SK-N-SH treated with all-trans-retinoic acid at 6 μM for 48 hours (cell line): Measurements from ENCODE around the gene FLAD1.

Experiments used
- ATAC-seq: fragments of 200-7000 bp; cut with Tn5 transposase; 3 replicates; pipeline ENCODE4 v1.9.1; 2020; ENCODE audit warnings: mild to moderate bottlenecking, moderate library complexity
- OSR1 ChIP-seq: fragments of 250-450 bp; sonication (Bioruptor Pico); IDR thresholded peaks from 2 replicates; pipeline ENCODE4 v1.8.0; 2022; ENCODE audit warnings: moderate library complexity, mild to moderate bottlenecking, inconsistent platforms
- POU6F1 ChIP-seq: fragments of 250-450 bp; sonication (Bioruptor Pico); IDR thresholded peaks from 2 replicates; pipeline ENCODE4 v1.8.0; 2021; ENCODE audit warnings: low read depth, mild to moderate bottlenecking, moderate library complexity, borderline replicate concordance
- PPARA ChIP-seq: fragments of 250-450 bp; sonication (Bioruptor Pico); IDR thresholded peaks from 2 replicates; pipeline ENCODE4 v1.5.0; 2020; ENCODE audit warnings: mild to moderate bottlenecking, borderline replicate concordance
- SNAI2 ChIP-seq: fragments of 250-450 bp; sonication (Bioruptor Pico); IDR thresholded peaks from 2 replicates; pipeline ENCODE4 v1.5.0; 2020; ENCODE audit warnings: mild to moderate bottlenecking, moderate library complexity
- TCF4 ChIP-seq: fragments of 250-450 bp; sonication (Bioruptor Pico); IDR thresholded peaks from 2 replicates; pipeline ENCODE4 v1.8.0; 2021; ENCODE audit warnings: mild to moderate bottlenecking, moderate library complexity, borderline replicate concordance
- TOX ChIP-seq: fragments of 250-450 bp; sonication (Bioruptor Pico); IDR thresholded peaks from 2 replicates; pipeline ENCODE4 v1.8.0; 2021; ENCODE audit warnings: mild to moderate bottlenecking, moderate library complexity, borderline replicate concordance
- ZC3H10 ChIP-seq: fragments of 250-450 bp; sonication (Bioruptor Pico); IDR thresholded peaks from 2 replicates; pipeline ENCODE4 v1.5.1; 2021; ENCODE audit warnings: mild to moderate bottlenecking, moderate library complexity
- ZFP3 ChIP-seq: fragments of 250-450 bp; sonication (Bioruptor Pico); IDR thresholded peaks from 2 replicates; pipeline ENCODE4 v1.5.0; 2020; ENCODE audit warnings: mild to moderate bottlenecking, moderate library complexity
- ZNF565 ChIP-seq: fragments of 450-650 bp; formaldehyde crosslinking; conservative IDR thresholded peaks from 2 replicates; pipeline ENCODE4 v1.5.0; 2020; ENCODE audit warnings: low read depth, mild to moderate bottlenecking, moderate library complexity
- ZNF70 ChIP-seq: fragments of 450-650 bp; formaldehyde crosslinking; IDR thresholded peaks from 2 replicates; pipeline ENCODE4 v1.5.0; 2020; ENCODE audit warnings: mild to moderate bottlenecking, moderate library complexity
- ZNF8 ChIP-seq: fragments of 450-650 bp; formaldehyde crosslinking; IDR thresholded peaks from 2 replicates; pipeline ENCODE4 v1.5.0; 2020; ENCODE audit warnings: mild to moderate bottlenecking, moderate library complexity
- TF ChIP-seq, protein P1 (sequence below): fragments of 250-450 bp; sonication (Bioruptor Pico); IDR thresholded peaks from 2 replicates; pipeline ENCODE4 v1.8.0; 2020; ENCODE audit warnings: mild to moderate bottlenecking, moderate library complexity, borderline replicate concordance
- TF ChIP-seq, protein P2 (sequence below): fragments of 250-450 bp; sonication (Bioruptor Pico); IDR thresholded peaks from 2 replicates; pipeline ENCODE4 v1.5.0; 2020; ENCODE audit warnings: mild to moderate bottlenecking, moderate library complexity
- TF ChIP-seq, protein P3 (sequence below): fragments of 250-450 bp; sonication (Bioruptor Pico); IDR thresholded peaks from 2 replicates; pipeline ENCODE4 v1.5.1; 2021; ENCODE audit warnings: mild to moderate bottlenecking, moderate library complexity

Gene FLAD1

GRCh38 chr1:154951901-154952657 lies 31.1 kb upstream of the FLAD1 start:
- no peak for TF ChIP-seq ZNF70 (CRISPR knock-in tag)
- TF ChIP-seq OSR1 (CRISPR knock-in tag): no peak
- no peak for TF ChIP-seq ZNF8 (CRISPR knock-in tag)
- TF ChIP-seq ZFP3 (CRISPR knock-in tag): no peak
- no peak for TF ChIP-seq PPARA (CRISPR knock-in tag)
- no peak for ATAC-seq

GRCh38 chr1:154952664-154953063 lies 30.5 kb upstream of the FLAD1 start:
- TF ChIP-seq TCF4 (CRISPR knock-in tag) (no peak), ZNF70 (CRISPR knock-in tag) (no peak), ZFP3 (CRISPR knock-in tag) (no peak)
- ATAC-seq: no peak

DNA sequence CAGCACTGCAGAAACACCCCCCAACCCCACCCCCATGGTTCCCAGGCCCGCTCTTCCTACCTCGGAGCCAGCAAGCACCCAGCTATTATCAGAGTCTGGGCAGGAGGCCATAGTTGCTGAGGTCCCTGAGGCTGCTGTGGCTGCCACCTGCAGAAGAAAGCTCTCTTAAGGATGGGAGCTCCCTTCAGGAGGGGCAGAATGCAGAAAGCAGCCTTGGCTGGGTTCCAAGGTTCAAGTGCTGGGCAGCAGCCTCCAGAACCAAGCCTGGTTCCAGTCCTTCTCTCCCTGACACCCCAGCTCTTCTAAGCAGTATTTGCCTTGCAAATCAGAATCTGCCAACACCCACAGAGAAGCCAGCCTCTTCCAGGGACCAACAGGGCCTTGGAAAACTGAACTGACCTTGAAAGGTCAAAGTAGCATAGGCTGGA lies 29.5 kb upstream of the FLAD1 start:
- TF ChIP-seq, protein P1, sequence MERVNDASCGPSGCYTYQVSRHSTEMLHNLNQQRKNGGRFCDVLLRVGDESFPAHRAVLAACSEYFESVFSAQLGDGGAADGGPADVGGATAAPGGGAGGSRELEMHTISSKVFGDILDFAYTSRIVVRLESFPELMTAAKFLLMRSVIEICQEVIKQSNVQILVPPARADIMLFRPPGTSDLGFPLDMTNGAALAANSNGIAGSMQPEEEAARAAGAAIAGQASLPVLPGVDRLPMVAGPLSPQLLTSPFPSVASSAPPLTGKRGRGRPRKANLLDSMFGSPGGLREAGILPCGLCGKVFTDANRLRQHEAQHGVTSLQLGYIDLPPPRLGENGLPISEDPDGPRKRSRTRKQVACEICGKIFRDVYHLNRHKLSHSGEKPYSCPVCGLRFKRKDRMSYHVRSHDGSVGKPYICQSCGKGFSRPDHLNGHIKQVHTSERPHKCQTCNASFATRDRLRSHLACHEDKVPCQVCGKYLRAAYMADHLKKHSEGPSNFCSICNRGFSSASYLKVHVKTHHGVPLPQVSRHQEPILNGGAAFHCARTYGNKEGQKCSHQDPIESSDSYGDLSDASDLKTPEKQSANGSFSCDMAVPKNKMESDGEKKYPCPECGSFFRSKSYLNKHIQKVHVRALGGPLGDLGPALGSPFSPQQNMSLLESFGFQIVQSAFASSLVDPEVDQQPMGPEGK (CRISPR knock-in tag): no peak
- TF ChIP-seq SNAI2 (CRISPR knock-in tag): no peak
- TF ChIP-seq ZNF8 (CRISPR knock-in tag): no peak
- TF ChIP-seq PPARA (CRISPR knock-in tag): no peak
- TF ChIP-seq ZFP3 (CRISPR knock-in tag): no peak
- TF ChIP-seq ZNF565 (CRISPR knock-in tag): no peak
- no peak for ATAC-seq

DNA sequence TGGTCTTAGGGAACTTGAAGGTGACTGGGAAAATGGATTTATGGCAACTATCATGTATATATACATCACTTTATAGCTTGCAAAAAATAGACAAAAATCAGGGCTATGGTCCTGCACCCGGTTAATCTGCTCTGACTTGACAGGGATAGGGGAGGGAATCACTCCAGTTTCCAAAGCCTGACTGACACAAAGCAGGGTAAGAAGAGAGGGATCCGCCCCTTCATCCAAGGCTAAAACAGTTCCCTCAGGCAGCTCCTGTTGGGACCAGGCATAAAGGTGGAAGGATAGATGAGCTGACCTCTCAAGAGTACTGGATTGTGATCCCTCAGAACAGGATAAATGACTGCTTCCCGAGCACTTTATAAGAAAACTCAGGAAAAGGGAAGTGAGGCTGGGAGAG lies 28.6 kb upstream of the FLAD1 start:
- no peak for TF ChIP-seq TOX (CRISPR knock-in tag)
- TF ChIP-seq, protein P2, sequence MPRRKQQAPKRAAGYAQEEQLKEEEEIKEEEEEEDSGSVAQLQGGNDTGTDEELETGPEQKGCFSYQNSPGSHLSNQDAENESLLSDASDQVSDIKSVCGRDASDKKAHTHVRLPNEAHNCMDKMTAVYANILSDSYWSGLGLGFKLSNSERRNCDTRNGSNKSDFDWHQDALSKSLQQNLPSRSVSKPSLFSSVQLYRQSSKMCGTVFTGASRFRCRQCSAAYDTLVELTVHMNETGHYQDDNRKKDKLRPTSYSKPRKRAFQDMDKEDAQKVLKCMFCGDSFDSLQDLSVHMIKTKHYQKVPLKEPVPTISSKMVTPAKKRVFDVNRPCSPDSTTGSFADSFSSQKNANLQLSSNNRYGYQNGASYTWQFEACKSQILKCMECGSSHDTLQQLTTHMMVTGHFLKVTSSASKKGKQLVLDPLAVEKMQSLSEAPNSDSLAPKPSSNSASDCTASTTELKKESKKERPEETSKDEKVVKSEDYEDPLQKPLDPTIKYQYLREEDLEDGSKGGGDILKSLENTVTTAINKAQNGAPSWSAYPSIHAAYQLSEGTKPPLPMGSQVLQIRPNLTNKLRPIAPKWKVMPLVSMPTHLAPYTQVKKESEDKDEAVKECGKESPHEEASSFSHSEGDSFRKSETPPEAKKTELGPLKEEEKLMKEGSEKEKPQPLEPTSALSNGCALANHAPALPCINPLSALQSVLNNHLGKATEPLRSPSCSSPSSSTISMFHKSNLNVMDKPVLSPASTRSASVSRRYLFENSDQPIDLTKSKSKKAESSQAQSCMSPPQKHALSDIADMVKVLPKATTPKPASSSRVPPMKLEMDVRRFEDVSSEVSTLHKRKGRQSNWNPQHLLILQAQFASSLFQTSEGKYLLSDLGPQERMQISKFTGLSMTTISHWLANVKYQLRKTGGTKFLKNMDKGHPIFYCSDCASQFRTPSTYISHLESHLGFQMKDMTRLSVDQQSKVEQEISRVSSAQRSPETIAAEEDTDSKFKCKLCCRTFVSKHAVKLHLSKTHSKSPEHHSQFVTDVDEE (CRISPR knock-in tag): no peak
- no peak for TF ChIP-seq OSR1 (CRISPR knock-in tag)
- TF ChIP-seq POU6F1: no peak
- TF ChIP-seq SNAI2 (CRISPR knock-in tag): no peak
- no peak for TF ChIP-seq ZC3H10 (CRISPR knock-in tag)
- TF ChIP-seq, protein P3, sequence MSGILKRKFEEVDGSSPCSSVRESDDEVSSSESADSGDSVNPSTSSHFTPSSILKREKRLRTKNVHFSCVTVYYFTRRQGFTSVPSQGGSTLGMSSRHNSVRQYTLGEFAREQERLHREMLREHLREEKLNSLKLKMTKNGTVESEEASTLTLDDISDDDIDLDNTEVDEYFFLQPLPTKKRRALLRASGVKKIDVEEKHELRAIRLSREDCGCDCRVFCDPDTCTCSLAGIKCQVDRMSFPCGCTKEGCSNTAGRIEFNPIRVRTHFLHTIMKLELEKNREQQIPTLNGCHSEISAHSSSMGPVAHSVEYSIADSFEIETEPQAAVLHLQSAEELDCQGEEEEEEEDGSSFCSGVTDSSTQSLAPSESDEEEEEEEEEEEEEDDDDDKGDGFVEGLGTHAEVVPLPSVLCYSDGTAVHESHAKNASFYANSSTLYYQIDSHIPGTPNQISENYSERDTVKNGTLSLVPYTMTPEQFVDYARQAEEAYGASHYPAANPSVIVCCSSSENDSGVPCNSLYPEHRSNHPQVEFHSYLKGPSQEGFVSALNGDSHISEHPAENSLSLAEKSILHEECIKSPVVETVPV: no peak
- ATAC-seq: no peak

DNA sequence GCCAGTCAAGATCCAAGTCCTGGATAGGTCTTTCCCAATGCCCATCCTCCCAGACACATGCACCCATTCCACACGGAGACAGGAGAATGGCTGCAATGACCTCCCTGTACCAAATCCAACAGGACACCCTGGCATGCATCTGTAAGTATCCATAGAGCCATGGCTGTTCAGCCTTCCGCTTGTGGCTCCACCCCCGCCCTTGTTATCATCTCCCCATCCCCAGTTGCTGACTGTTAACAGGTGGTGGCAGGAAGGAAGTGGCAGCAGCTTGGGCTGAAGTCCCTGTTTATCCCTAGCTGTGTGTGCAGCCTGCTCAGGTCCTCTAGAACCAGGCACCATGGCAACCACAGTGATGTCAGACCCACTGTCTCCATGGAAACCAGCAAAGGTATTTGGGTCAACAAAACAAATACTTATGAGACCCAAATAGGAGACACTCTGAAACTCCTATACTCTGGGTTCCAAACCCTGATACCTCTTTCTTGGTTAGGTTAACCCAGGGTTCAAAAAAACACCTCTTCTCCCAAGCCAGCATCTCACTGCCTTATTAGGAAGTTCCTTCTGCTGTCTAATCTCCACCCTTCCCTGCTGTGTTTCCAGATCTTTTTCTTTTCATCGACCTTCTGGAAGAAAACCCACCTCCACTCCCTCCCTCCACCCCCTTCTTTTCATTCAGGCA lies 28.0 kb upstream of the FLAD1 start:
- peak; percentile 53 for ATAC-seq
- TF ChIP-seq SNAI2 (CRISPR knock-in tag): no peak
- TF ChIP-seq TOX (CRISPR knock-in tag): peak; percentile 32
- TF ChIP-seq, all 23 proteins: peak for 1
